Kidney capillary endothelial cell (primary cell): ENCODE results near the gene PLIN4.
"Not testable (repeated sequence)": the region's sequence is repeated elsewhere in the genome, so short reads cannot be mapped to it uniquely, and the experiment has no call there.

ENCODE experiments used
- DNase-seq: peaks from one replicate; pipeline ENCODE4 v3.0.0-alpha.2; 2018; ENCODE audit warnings: low spot score

The PLIN4 gene

GRCh38 chr19:4518345-4519171, at the start of gene PLIN4:
Gene PLIN4 (minus strand): TSS chr19:4518486. CDS start chr19:4518272, 214 bp downstream.
- DNase-seq: no peak

- no peak for DNase-seq
Observed at GRCh38 chr19:4567584-4568071, 49.3 kb upstream of the PLIN4 start.

- DNase-seq: no peak
Observed at GRCh38 chr19:4566402-4567051, 48.2 kb upstream of the PLIN4 start.

GRCh38 chr19:4563562-4563961, 45.3 kb upstream of the PLIN4 start:
- DNase-seq: not testable (repeated sequence)

GRCh38 chr19:4562085-4562484, 43.8 kb upstream of the PLIN4 start:
- not testable (repeated sequence) for DNase-seq

GRCh38 chr19:4559569-4559968, 41.3 kb upstream of the PLIN4 start, which contains the start of gene SEMA6B:
Gene SEMA6B (minus strand): TSS chr19:4559684. CDS start chr19:4558457, 1,227 bp downstream.
- DNase-seq: no peak

GRCh38 chr19:4557971-4558941, 40.0 kb upstream of the PLIN4 start:
- no peak for DNase-seq

GRCh38 chr19:4557144-4557970, 39.1 kb upstream of the PLIN4 start:
- no peak for DNase-seq

GRCh38 chr19:4556597-4557127, 38.4 kb upstream of the PLIN4 start:
- DNase-seq: no peak

GRCh38 chr19:4555657-4556561, 37.6 kb upstream of the PLIN4 start:
- no peak for DNase-seq

- no peak for DNase-seq
Observed at GRCh38 chr19:4554717-4555116, 36.4 kb upstream of the PLIN4 start.

GRCh38 chr19:4553775-4554174, 35.5 kb upstream of the PLIN4 start:
- DNase-seq: no peak

GRCh38 chr19:4553092-4553695, 34.9 kb upstream of the PLIN4 start:
- no peak for DNase-seq

- DNase-seq: no peak
Observed at GRCh38 chr19:4552525-4552819, 34.2 kb upstream of the PLIN4 start.

GRCh38 chr19:4550479-4551050, 32.3 kb upstream of the PLIN4 start:
- no peak for DNase-seq

GRCh38 chr19:4550018-4550417, 31.7 kb upstream of the PLIN4 start:
- DNase-seq: no peak

GRCh38 chr19:4548238-4548584, 29.9 kb upstream of the PLIN4 start:
- no peak for DNase-seq

- DNase-seq: no peak
Observed at GRCh38 chr19:4547303-4548237, 29.3 kb upstream of the PLIN4 start.
